H9 (cell line): ENCODE results near the gene SYDE2. TPM values are rescaled to one million over a fixed set of nuclear protein-coding genes. Genes with fewer than 3 reads are reported as not detected.

ENCODE experiments used
- DNase-seq: peaks from one replicate; pipeline ENCODE4 v3.0.0-alpha.2; 2017
- H2AFZ ChIP-seq: one replicate; pipeline ENCODE4 v1.6.1; 2013; ENCODE audit warnings: mild to moderate bottlenecking, low read length, control low read depth, moderate library complexity
- H2AK5ac ChIP-seq: 2 replicates; pipeline ENCODE4 v1.6.1; 2013; ENCODE audit warnings: low read length, control low read depth, mixed read lengths; ENCODE audit not compliant: insufficient read length
- H2BK120ac ChIP-seq: one replicate; pipeline ENCODE4 v1.6.1; 2013; ENCODE audit warnings: low read depth, mild to moderate bottlenecking, low read length, control low read depth, inconsistent platforms; ENCODE audit not compliant: poor library complexity, severe bottlenecking
- H2BK12ac ChIP-seq: 2 replicates; pipeline ENCODE4 v1.6.1; 2013; ENCODE audit warnings: low read length, control low read depth, mixed read lengths, low read depth; ENCODE audit not compliant: insufficient read length
- H2BK15ac ChIP-seq: 2 replicates; pipeline ENCODE4 v1.6.1; 2013; ENCODE audit warnings: low read depth, low read length, control low read depth
- H2BK20ac ChIP-seq: one replicate; pipeline ENCODE4 v1.6.1; 2013; ENCODE audit warnings: low read depth, mild to moderate bottlenecking, low read length, control low read depth, inconsistent platforms; ENCODE audit not compliant: poor library complexity, severe bottlenecking
- H2BK5ac ChIP-seq: 2 replicates; pipeline ENCODE4 v1.6.1; 2013; ENCODE audit warnings: low read length, control low read depth, mixed read lengths; ENCODE audit not compliant: insufficient read length
- H3K14ac ChIP-seq: 2 replicates; pipeline ENCODE4 v1.6.1; 2013; ENCODE audit warnings: low read length, control low read depth; ENCODE audit not compliant: insufficient read depth
- H3K18ac ChIP-seq: 2 replicates; pipeline ENCODE4 v1.6.1; 2013; ENCODE audit warnings: low read depth, mild to moderate bottlenecking, mixed read lengths, low read length, control low read depth; ENCODE audit not compliant: insufficient read length
- H3K23ac ChIP-seq: 2 replicates; pipeline ENCODE4 v1.6.1; 2013; ENCODE audit warnings: low read length, control low read depth, mixed read lengths, low read depth; ENCODE audit not compliant: insufficient read length
- H3K23me2 ChIP-seq: 2 replicates; pipeline ENCODE4 v1.6.1; 2013; ENCODE audit warnings: low read depth, mild to moderate bottlenecking, mixed read lengths, low read length, control low read depth; ENCODE audit not compliant: insufficient read length, poor library complexity, severe bottlenecking
- H3K27ac ChIP-seq: 2 replicates; pipeline ENCODE4 v1.5.1; 2013; ENCODE audit warnings: low read length, control low read depth, mixed read lengths, low read depth; ENCODE audit not compliant: insufficient read length
- H3K27me3 ChIP-seq: 2 replicates; pipeline ENCODE4 v1.6.1; 2013; ENCODE audit warnings: low read length, control low read depth, inconsistent platforms; ENCODE audit not compliant: insufficient read depth
- H3K4ac ChIP-seq: 2 replicates; pipeline ENCODE4 v1.6.1; 2013; ENCODE audit warnings: low read depth, mild to moderate bottlenecking, control low read depth, inconsistent platforms, low read length, moderate library complexity
- H3K4me1 ChIP-seq: 2 replicates; pipeline ENCODE4 v1.6.1; 2013; ENCODE audit warnings: low read length, control low read depth, inconsistent platforms; ENCODE audit not compliant: insufficient read depth
- H3K4me2 ChIP-seq: 2 replicates; pipeline ENCODE4 v1.6.1; 2013; ENCODE audit warnings: low read length, control low read depth, mixed read lengths; ENCODE audit not compliant: insufficient read length, insufficient read depth
- H3K56ac ChIP-seq: 2 replicates; pipeline ENCODE4 v1.6.1; 2013; ENCODE audit warnings: low read depth, mild to moderate bottlenecking, mixed read lengths, low read length, control low read depth; ENCODE audit not compliant: insufficient read length
- H3K79me1 ChIP-seq: 2 replicates; pipeline ENCODE4 v1.6.1; 2013; ENCODE audit warnings: low read depth, mild to moderate bottlenecking, moderate library complexity, low read length, control low read depth, inconsistent platforms; ENCODE audit not compliant: insufficient read depth, poor library complexity, severe bottlenecking
- H3K79me2 ChIP-seq: 2 replicates; pipeline ENCODE4 v1.6.1; 2013; ENCODE audit warnings: low read length, control low read depth, inconsistent platforms; ENCODE audit not compliant: insufficient read depth
- H3K9ac ChIP-seq: 2 replicates; pipeline ENCODE4 v1.6.1; 2013; ENCODE audit warnings: low read length, control low read depth, mixed read lengths; ENCODE audit not compliant: insufficient read length; ENCODE audit errors: extremely low read depth
- H3K9me3 ChIP-seq: one replicate; pipeline ENCODE4 v1.6.1; 2013; ENCODE audit warnings: low read depth, low read length, inconsistent platforms; ENCODE audit not compliant: control insufficient read depth
- H3T11ph ChIP-seq: one replicate; pipeline ENCODE4 v1.6.1; 2013; ENCODE audit warnings: mild to moderate bottlenecking, low read length, control low read depth, inconsistent platforms
- H4K20me1 ChIP-seq: one replicate; pipeline ENCODE4 v1.6.1; 2013; ENCODE audit not compliant: control insufficient read depth, insufficient read length, insufficient read depth
- H4K5ac ChIP-seq: 2 replicates; pipeline ENCODE4 v1.6.1; 2013; ENCODE audit warnings: low read depth, mild to moderate bottlenecking, mixed read lengths, low read length, control low read depth; ENCODE audit not compliant: insufficient read length
- H4K8ac ChIP-seq: replicated peaks from 2 replicates; pipeline ENCODE4 v1.6.1; 2013; ENCODE audit warnings: low read length, control low read depth, mixed read lengths, low read depth; ENCODE audit not compliant: insufficient read length
- H4K91ac ChIP-seq: 2 replicates; pipeline ENCODE4 v1.6.1; 2013; ENCODE audit warnings: low read depth, mild to moderate bottlenecking, moderate library complexity, mixed read lengths, low read length, control low read depth; ENCODE audit not compliant: insufficient read length
- H3K27ac Mint-ChIP-seq, 3 experiments: 2 replicates in 2 of 3; 3 replicates in 1 of 3; pipeline ENCODE4 v1.8.0; 2020 to 2021; ENCODE audit warnings: mixed read lengths in 3 of 3, mild to moderate bottlenecking in 1 of 3, moderate library complexity in 1 of 3
- H3K27me3 Mint-ChIP-seq: 2 replicates; pipeline ENCODE4 v1.8.0; 2021; ENCODE audit warnings: low read depth, mild to moderate bottlenecking, moderate library complexity, mixed read lengths
- H3K36me3 Mint-ChIP-seq, 3 experiments: 2 replicates in 2 of 3; 3 replicates in 1 of 3; pipeline ENCODE4 v1.8.0; 2020 to 2021; ENCODE audit warnings: low read depth in 3 of 3, mixed read lengths in 3 of 3; ENCODE audit not compliant: insufficient read depth in 1 of 3
- H3K4me1 Mint-ChIP-seq, 2 experiments: 2 replicates each; pipeline ENCODE4 v1.8.0; 2020; ENCODE audit warnings: mixed read lengths in 2 of 2
- H3K4me3 Mint-ChIP-seq, 2 experiments: 2 replicates in 1 of 2; 3 replicates in 1 of 2; pipeline ENCODE4 v1.8.0; 2020 to 2021; ENCODE audit warnings: mild to moderate bottlenecking in 2 of 2, mixed read lengths in 2 of 2, moderate library complexity in 1 of 2
- H3K9me3 Mint-ChIP-seq, 2 experiments: 2 replicates in 1 of 2; 3 replicates in 1 of 2; pipeline ENCODE4 v1.8.0; 2020; ENCODE audit warnings: mild to moderate bottlenecking in 2 of 2, mixed read lengths in 2 of 2, moderate library complexity in 1 of 2
- CTCF ChIP-seq: fragments of 200-600 bp; sonication (generic); conservative IDR thresholded peaks from 3 replicates; pipeline ENCODE4 v1.8.0; 2021; ENCODE audit warnings: antibody characterized with exemption, mild to moderate bottlenecking
- WGBS: extraction: QIAGEN DNeasy Blood & Tissue Kit; methylation state at CpG from one replicate; pipeline ENCODE4 v1.1.7; 2013; ENCODE audit warnings: missing lambda C conversion rate, low lambda C conversion rate, mixed read lengths; ENCODE audit not compliant: insufficient read length; ENCODE audit errors: extremely low coverage; 5-methylcytosine and 5-hydroxymethylcytosine counted together
- total RNA-seq: library from RNA; stranded (reverse); gene quantifications from 2 replicates; pipeline ENCODE4 v1.2.1, GENCODE V29; 2021

Gene SYDE2
- total RNA-seq, 1 experiment from 2014 or later = 12.4 TPM

GRCh38 chr1:85219853-85220610, 19.2 kb upstream of the SYDE2 start:
- Histone ChIP-seq H3K23ac (no peak overlapping the region), H3K23me2 (no peaks in the 10 kb centered on the region), H2BK20ac (no peak overlapping the region), H3K4ac (no peak overlapping the region), H3K18ac (no peak overlapping the region), H3K27me3 (no peaks in the 10 kb centered on the region), H3K79me1 (no peaks in the 10 kb centered on the region), H4K91ac (no peak overlapping the region), H3K79me2 (no peaks in the 10 kb centered on the region), H3K9ac (no peak overlapping the region), H3T11ph (no peak overlapping the region), H4K5ac (no peak overlapping the region), H3K9me3 (no peaks in the 10 kb centered on the region), H3K4me1 (no peaks in the 10 kb centered on the region; the same call in 1 of the 2 replicates), H2AK5ac (no peak overlapping the region), H3K4me2 (no peak overlapping the region), H3K14ac (no peak overlapping the region), H2AFZ (no peak overlapping the region), H3K56ac (no peak overlapping the region), H2BK12ac (no peak overlapping the region), H3K27ac (no peak overlapping the region), H4K20me1 (no peaks in the 10 kb centered on the region), H2BK5ac (no peak overlapping the region), H2BK15ac (no peak overlapping the region), H4K8ac (no peak overlapping the region), H2BK120ac (no peak overlapping the region)
- H3K27me3 Mint-ChIP-seq = no peaks in the 10 kb centered on the region; the same call in 1 of the 2 replicates
- H3K9me3 Mint-ChIP-seq = no peaks in the 10 kb centered on the region; a peak in 2 of 5 replicates
- peaks cover 0 to 5% (median 0%) of the 10 kb centered on the region in 3 experiments; a peak in 2 of 7 replicates for H3K36me3 Mint-ChIP-seq
- WGBS = no CpG with 5 or more reads among the region's 2 CpGs
- DNase-seq = no peak
- no peak overlapping the region; a peak in 1 of 7 replicates for H3K27ac Mint-ChIP-seq
- no peak overlapping the region for H3K4me3 Mint-ChIP-seq
- no peak for TF ChIP-seq CTCF
- peaks cover 30 to 31% of the 10 kb centered on the region in 2 experiments for H3K4me1 Mint-ChIP-seq
